Measurements from ENCODE around the gene DAZL. TPM values are rescaled to one million over a fixed set of nuclear protein-coding genes. Genes with fewer than 3 reads are reported as not detected.
A peak's percentile ranks its signal among the peaks of the same experiment; 100 is the strongest.

Gene DAZL
- polyA plus RNA-seq, 3 donors, result not detected

GRCh38 chr3:16543242-16543864 lies 61.9 kb downstream of the DAZL start:
- DNase-seq, result no peak
- Mint-ChIP-seq H3K27me3 (ENCODE audit: low read depth in 3 of 3) (peaks cover 0 to 9% (median 4%) of the 10 kb centered on the region in 3 donors), H3K4me1 (peaks cover 2% of the 10 kb centered on the region), H3K36me3 (no peaks in the 10 kb centered on the region), H3K27ac (no peak overlapping the region), H3K4me3 (no peak overlapping the region), H3K9me3 (peaks cover 0 to under 1% (median 0%) of the 10 kb centered on the region in 7 donors)
- H3K79me2 ChIP-seq (ENCODE audit: insufficient read depth, low read length), result no peaks in the 10 kb centered on the region
- no peaks in the 10 kb centered on the region for H4K20me1 ChIP-seq (ENCODE audit: insufficient read depth, low read length)
- no peaks in the 10 kb centered on the region for H3K4me1 ChIP-seq (ENCODE audit: control insufficient read depth in 1 of 2, insufficient read depth in 2 of 2, low read length in 2 of 2)
- TF ChIP-seq, protein P1, sequence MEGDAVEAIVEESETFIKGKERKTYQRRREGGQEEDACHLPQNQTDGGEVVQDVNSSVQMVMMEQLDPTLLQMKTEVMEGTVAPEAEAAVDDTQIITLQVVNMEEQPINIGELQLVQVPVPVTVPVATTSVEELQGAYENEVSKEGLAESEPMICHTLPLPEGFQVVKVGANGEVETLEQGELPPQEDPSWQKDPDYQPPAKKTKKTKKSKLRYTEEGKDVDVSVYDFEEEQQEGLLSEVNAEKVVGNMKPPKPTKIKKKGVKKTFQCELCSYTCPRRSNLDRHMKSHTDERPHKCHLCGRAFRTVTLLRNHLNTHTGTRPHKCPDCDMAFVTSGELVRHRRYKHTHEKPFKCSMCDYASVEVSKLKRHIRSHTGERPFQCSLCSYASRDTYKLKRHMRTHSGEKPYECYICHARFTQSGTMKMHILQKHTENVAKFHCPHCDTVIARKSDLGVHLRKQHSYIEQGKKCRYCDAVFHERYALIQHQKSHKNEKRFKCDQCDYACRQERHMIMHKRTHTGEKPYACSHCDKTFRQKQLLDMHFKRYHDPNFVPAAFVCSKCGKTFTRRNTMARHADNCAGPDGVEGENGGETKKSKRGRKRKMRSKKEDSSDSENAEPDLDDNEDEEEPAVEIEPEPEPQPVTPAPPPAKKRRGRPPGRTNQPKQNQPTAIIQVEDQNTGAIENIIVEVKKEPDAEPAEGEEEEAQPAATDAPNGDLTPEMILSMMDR (IDR thresholded peaks at IDR 0.05), result no peak
- no peak overlapping the region for H3K4me2 ChIP-seq (replicated peaks; ENCODE audit: extremely low read depth, low read length, poor library complexity, severe bottlenecking)
- no peak overlapping the region for H3K27ac ChIP-seq (ENCODE audit: low read depth in 1 of 2, low read length in 2 of 2)
- H3K9ac ChIP-seq (ENCODE audit: insufficient read depth, low read length, poor library complexity, severe bottlenecking), result no peak overlapping the region
- no peak overlapping the region for H2AFZ ChIP-seq (ENCODE audit: insufficient read depth, low read depth, low read length, poor library complexity, severe bottlenecking)
- intact Hi-C loops (cut with micrococcal nuclease), result no loop called here
- no peak overlapping the region for H3K4me3 ChIP-seq (replicated peaks in 1 of 3; ENCODE audit: low read depth in 2 of 3, low read length in 3 of 3)
- WGBS (ENCODE audit: insufficient coverage), result 38% methylated on average over 4 of the region's 6 CpGs
- H3K9me3 ChIP-seq (replicated peaks in 1 of 2; ENCODE audit: control insufficient read depth in 1 of 2, insufficient read depth in 1 of 2, low read length in 2 of 2), result no peaks in the 10 kb centered on the region
- no peaks in the 10 kb centered on the region for H3K27me3 ChIP-seq (ENCODE audit: control insufficient read depth in 2 of 2, insufficient read depth in 2 of 2, low read length in 2 of 2)
- H3K36me3 ChIP-seq (replicated peaks in 1 of 2; ENCODE audit: control insufficient read depth in 1 of 2, insufficient read depth in 2 of 2, low read length in 2 of 2), result no peaks in the 10 kb centered on the region

- H3K4me1 ChIP-seq (ENCODE audit: control insufficient read depth in 1 of 2, insufficient read depth in 2 of 2, low read length in 2 of 2), result peaks cover 0 to 3% of the 10 kb centered on the region in 2 donors
- WGBS (ENCODE audit: insufficient coverage), result no CpG with 5 or more reads among the region's 4 CpGs
- no peak for DNase-seq
- TF ChIP-seq, protein P1 (IDR thresholded peaks at IDR 0.05), result no peak
- Mint-ChIP-seq H3K9me3 (peaks cover 0 to 3% (median 1%) of the 10 kb centered on the region in 7 donors), H3K27ac (peak overlapping the region in 1 of 7 donors; percentile 1), H3K27me3 (ENCODE audit: low read depth in 3 of 3) (peaks cover 2 to 6% (median 3%) of the 10 kb centered on the region in 3 donors), H3K4me1 (peaks cover 6% of the 10 kb centered on the region), H3K36me3 (no peaks in the 10 kb centered on the region), H3K4me3 (no peak overlapping the region)
- H3K9me3 ChIP-seq (replicated peaks in 1 of 2; ENCODE audit: control insufficient read depth in 1 of 2, insufficient read depth in 1 of 2, low read length in 2 of 2), result no peaks in the 10 kb centered on the region
- no peaks in the 10 kb centered on the region for H3K79me2 ChIP-seq (ENCODE audit: insufficient read depth, low read length)
- H3K9ac ChIP-seq (ENCODE audit: insufficient read depth, low read length, poor library complexity, severe bottlenecking), result no peak overlapping the region
- no peaks in the 10 kb centered on the region for H3K27me3 ChIP-seq (ENCODE audit: control insufficient read depth in 2 of 2, insufficient read depth in 2 of 2, low read length in 2 of 2)
- H3K4me2 ChIP-seq (replicated peaks; ENCODE audit: extremely low read depth, low read length, poor library complexity, severe bottlenecking), result no peak overlapping the region
- no peak overlapping the region for H3K4me3 ChIP-seq (replicated peaks in 1 of 3; ENCODE audit: low read depth in 2 of 3, low read length in 3 of 3)
- no peak overlapping the region for H3K27ac ChIP-seq (ENCODE audit: low read depth in 1 of 2, low read length in 2 of 2)
- intact Hi-C loops (cut with micrococcal nuclease), result no loop called here
- peak overlapping the region; percentile 3 for H2AFZ ChIP-seq (ENCODE audit: insufficient read depth, low read depth, low read length, poor library complexity, severe bottlenecking)
- no peaks in the 10 kb centered on the region for H4K20me1 ChIP-seq (ENCODE audit: insufficient read depth, low read length)
- H3K36me3 ChIP-seq (replicated peaks in 1 of 2; ENCODE audit: control insufficient read depth in 1 of 2, insufficient read depth in 2 of 2, low read length in 2 of 2), result no peaks in the 10 kb centered on the region
Observed at GRCh38 chr3:16538507-16538906, 66.7 kb downstream of the DAZL start.
